ENCODE results near the gene CDH4.

The CDH4 gene

DNA sequence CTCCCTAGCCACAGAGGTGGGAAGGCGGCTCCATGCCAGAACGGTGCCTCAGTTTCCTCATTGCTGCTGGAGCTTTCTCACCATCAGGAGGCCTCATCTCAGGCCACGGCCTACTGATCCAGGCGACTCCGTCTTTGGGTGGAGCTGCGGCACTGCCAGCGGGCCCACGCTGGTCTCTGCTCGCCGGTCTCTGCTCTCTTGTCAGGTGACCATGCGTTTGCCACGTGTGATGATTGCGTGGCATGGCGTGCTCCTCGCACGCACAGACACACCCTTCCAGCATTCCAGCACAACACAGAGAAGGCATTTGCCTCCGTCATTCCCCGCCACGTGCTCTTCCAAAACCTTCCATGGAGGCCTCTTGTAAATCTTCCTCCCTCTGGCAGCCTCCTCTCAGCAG is 271.1 kb downstream of the CDH4 start:
- DNase-seq, result no peak

- no peak for DNase-seq
Observed at GRCh38 chr20:61524951-61525666, 273.0 kb downstream of the CDH4 start.

DNA sequence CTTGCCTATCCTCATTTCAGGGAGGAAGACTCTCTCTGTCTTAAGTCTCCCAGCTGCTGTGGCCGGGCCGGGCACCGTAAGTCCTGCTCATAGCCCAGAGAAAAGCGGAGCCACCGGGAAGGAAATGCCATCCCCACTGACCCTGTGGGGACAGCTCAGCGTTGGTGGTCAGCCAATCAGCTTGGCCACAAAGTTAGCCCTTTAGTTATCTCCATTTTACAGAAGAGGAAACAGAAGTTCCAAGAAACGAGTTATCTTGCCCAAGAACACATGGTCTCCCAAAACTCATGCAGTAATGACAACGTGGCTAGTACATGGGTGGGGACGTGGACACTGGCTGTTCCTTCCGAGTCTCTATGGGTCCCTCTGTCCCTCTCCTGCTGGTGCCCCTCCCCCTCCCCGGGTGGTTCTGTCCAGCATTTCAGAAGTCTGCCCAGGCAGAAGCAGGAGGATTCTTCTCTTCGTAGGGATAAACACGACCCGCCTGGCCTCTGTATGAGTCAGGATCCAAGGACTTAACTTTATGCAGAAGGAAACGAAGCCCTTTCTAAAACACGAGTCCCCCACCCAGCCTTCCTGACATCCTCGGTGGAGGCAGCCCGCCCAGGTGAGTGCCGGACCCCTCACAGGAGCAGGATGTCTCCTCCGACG is 273.8 kb downstream of the CDH4 start:
- no peak for DNase-seq

DNA sequence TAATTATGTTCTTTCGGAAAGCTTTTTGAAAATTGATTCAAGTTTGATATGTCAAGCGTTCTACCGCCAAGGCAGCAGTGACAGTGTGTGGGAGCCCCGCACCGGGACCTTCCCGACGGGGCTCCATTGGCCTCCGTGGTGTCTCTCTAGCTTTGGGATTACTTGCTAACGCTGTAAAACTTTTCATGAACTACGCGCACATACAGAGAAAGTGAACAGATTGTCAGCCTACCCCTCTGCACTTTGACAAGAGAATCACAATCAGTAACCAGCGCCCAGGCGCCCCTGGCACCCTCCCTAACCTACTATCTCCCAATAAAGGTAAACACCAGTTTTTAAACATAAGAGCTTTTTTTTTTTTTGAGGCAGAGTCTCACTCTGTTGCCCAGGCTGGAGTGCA is 274.8 kb downstream of the CDH4 start:
- no peak for DNase-seq

- no peak for DNase-seq
Observed at GRCh38 chr20:61527626-61528025, 275.6 kb downstream of the CDH4 start.

DNA sequence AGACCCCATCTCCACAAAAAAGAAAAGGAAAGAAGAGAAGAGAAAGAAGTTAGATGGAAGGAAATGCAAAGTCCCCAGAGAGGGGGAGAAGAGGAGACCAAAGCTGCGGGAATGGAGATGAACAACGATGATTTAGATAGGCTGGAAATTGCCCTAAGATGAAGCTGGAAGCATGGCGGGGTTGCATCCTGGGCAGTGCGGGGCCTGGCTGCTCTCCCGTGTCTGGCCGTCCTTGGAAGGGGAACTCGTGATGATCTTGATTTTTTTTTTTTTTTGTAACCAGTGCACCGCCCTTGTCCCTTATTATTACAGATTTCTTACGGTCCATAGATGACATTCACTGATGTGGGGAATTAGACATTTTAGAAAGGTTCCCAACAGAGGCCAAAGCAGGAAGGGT is 276.5 kb downstream of the CDH4 start:
- DNase-seq, result no peak

- no peak for DNase-seq
Observed at GRCh38 chr20:61529354-61529753, 277.3 kb downstream of the CDH4 start.

GRCh38 chr20:61531553-61532345 is 279.7 kb downstream of the CDH4 start:
- no peak for DNase-seq

DNA sequence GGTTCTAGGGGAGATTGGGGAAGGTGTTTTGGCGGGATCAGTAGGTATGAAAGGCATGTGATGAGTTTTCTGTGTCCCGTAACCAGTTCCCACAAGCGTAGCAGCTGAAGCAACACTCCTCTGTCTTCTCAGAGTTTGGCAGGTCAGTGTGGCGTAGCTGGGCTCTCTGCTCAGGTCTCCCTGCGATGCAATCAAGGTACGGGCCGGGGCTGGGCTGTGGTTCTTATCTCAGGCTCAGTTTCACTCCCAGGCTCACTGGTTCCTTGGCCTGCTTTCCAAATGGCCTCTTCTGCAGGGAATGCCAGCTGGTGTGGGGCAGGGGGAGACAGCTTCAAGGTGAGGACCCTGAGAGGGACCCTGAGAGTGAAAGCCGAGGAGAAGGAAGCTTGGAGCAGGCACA is 280.7 kb downstream of the CDH4 start:
- DNase-seq, result no peak

DNA sequence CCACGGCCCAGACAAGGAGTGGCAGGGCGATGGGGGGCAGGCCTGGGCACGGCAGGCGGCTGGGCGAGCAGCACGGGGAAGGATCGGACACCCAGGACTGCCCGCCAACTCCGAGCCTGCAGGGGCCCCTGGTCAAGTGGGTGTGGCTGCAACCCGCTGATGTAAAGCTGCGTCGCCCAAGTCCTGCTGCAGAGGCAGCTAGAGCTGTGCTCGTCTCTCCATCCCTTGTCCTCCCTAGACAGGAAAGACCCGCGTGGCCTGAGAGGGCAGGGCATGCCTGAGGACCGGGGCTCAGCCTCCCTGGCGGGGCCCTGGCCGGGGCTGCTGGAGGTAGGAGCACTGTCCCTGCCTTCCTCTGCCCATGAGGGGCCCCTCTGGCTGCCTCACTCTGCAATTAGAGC is 281.2 kb downstream of the CDH4 start:
- DNase-seq, result no peak

DNA sequence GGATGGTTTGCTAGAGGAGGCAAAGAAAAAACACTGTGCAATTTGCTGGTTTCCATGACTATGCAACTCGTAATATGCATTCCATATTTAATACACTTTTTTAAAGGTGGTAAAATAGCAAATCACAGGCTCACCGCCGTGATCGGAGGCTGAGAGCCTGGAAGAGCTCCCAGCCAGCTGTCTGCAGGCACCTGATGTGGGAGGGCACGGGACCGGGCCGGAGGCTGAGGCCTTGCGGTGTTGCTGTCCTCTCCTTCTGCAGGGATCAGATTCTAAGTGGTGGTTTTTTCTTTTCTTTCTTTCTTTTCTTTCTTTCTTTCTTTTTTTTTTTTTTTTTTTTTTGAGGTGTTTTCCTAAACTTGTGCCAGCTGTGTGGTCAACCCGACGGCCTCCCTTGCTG is 282.3 kb downstream of the CDH4 start:
- no peak for DNase-seq

DNA sequence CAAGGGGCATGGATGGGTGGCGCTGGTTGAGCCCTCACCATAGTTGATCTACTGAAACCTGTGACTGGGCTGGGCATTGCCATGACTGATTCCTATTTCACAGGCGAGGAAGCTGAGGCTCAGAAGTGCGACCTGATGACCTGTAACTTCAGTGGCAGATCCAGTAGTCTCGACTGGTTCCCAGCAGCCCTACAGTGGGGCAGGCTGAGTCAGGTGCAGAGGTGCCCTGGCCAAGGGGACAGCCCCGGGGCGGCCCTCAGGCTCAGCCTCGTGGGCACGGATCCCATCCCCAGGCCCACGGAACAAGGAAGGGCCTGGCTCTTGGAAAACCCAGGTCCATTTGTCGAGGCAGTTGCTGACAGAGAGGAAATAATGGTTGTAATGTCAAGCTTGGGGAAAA is 283.0 kb downstream of the CDH4 start:
- DNase-seq, result no peak

GRCh38 chr20:61535536-61535935 is 283.5 kb downstream of the CDH4 start:
- no peak for DNase-seq

GRCh38 chr20:61535956-61536355 is 283.9 kb downstream of the CDH4 start:
- DNase-seq, result no peak

- no peak for DNase-seq
Observed at GRCh38 chr20:61536671-61537070, 284.6 kb downstream of the CDH4 start.

DNA sequence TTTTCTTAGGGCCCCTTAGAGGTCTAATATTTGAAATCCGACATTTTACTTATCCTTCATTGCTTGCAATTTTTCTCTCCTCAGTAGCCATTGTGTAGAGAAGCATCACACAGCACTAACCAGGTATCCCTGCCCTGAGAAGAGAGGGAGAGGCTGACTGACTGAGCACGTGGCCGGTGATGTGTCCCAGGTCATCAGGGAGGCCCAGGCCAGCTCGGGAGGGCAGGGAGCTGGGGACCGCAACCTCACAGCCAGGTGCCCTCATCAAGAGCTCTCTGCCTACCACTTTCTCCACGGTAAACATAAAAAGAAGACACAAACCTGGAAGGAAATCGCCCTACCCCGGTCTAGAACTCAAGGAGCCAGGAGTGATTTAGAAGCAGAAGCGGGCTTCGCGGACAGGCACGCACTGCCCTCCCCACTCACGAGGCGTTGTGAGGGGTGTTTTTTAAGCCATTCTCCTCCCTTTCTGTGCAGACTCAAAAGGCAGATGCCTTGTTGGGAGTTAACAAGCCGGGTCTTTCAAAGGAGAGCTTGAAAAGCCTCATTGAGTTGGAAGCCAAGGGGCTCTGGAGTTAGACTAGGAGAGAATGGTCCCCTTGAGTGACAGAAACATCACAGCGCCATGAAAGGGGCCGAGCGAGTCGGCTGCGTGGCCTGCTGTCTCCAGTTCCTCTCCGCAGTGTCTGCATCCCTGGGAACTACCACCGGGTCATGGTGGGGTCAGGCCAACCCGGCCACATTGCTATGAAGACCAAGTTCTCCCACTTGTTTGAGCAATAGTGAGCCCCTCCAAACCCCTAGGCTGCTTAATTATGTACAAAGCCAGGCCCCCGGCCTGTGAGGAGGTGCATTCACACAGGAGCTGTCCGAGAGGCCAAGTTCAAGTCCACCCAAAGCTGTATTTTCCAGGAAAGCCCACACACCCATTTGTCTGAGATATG is 285.4 kb downstream of the CDH4 start:
- DNase-seq, result no peak

DNA sequence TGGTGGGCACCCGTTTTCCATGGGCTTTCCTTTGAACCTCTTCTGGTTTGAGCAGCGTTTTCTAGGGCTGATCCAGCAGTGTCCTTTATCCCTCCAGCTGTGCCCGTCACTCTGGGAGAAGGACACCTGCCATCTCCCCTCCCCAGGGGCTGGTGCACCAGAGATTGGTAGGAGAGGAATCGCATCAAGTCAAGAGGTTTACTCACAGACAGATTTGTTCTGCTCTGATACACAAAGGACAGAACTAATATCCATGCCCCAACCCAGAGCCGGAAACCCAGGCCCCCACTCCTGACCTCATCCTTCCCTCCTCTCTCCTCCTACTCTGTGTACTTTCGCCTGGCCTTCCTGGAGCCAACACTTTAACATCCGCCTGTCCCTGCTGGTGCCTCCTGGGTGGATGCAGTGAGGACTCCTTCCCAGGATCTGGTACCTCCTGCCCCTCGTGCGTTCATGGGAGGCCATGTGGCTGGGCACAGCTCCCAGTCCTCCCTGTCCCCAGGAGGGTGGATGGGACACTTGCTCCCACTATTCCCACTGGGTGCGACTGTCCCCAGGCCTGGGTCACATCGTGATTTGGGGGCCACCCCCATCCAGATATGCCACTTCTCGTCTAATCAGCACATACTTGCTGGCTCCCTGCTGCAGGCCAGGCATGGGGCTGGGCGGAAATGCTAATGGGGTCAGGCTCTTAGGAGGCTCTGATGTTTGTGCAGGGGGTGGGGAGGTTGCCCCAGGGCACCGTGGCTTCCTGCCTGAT is 286.3 kb downstream of the CDH4 start:
- no peak for DNase-seq

GRCh38 chr20:61538943-61539265 is 286.8 kb downstream of the CDH4 start:
- no peak for DNase-seq

- DNase-seq, result no peak
Observed at GRCh38 chr20:61539706-61540360, 287.8 kb downstream of the CDH4 start.

GRCh38 chr20:61541537-61541936 is 289.5 kb downstream of the CDH4 start:
- no peak for DNase-seq

- DNase-seq, result no peak
Observed at GRCh38 chr20:61543086-61543485, 291.0 kb downstream of the CDH4 start.

Measured in CD4-positive, alpha-beta T cell treated with Interleukin-15 for 1 hour (primary cell).